HG02884 (cell line): Measurements from ENCODE around the gene PLA2G4B.

Experiments
- ATAC-seq: cut with Tn5 transposase; IDR thresholded peaks from one replicate; pipeline ENCODE4 v1.9.1; 2021; ENCODE audit warnings: mild to moderate bottlenecking, moderate library complexity; ENCODE audit not compliant: unreplicated experiment

Gene PLA2G4B

GRCh38 chr15:41809121-41809520, 29.5 kb upstream of the PLA2G4B start:
- no peak for ATAC-seq

GRCh38 chr15:41809526-41810220, 29.0 kb upstream of the PLA2G4B start:
- no peak for ATAC-seq

- ATAC-seq, result no peak
These were observed 27.8 kb upstream of the PLA2G4B start for GRCh38 chr15:41810651-41811431.

DNA sequence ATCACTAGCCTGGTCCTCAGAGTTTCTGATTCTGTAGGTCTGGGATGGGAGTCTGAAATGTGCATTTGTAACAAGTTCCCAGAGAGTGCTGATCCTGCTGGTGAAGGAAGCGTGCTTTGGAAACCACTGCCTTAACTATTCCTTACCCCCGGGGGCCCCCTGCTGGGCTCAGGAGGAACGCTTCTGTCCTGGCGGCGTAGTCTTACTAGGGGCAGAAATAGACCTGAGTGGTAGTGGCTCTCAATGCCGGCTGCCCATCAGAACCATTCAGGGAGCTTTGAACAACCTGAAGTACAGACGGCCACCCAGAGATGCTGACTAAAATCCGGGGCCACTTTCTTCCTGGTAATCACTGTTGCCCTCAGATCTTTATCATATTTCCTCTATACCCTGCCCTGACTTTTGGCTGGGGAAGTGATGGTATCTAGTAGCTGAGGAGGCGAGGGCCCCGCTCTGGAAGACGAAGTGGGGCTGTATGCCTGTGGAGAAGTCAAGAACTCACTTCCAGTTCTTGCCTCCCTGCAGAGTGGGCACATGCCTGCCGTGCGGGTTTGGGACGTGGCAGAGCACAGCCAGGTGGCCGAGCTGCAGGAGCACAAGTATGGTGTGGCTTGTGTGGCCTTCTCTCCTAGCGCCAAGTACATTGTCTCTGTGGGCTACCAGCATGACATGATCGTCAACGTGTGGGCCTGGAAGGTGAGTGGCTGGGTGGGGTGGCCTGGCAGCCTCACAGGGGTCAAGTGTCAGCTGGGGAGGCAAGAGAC, 27.0 kb upstream of the PLA2G4B start:
- ATAC-seq, result no peak

DNA sequence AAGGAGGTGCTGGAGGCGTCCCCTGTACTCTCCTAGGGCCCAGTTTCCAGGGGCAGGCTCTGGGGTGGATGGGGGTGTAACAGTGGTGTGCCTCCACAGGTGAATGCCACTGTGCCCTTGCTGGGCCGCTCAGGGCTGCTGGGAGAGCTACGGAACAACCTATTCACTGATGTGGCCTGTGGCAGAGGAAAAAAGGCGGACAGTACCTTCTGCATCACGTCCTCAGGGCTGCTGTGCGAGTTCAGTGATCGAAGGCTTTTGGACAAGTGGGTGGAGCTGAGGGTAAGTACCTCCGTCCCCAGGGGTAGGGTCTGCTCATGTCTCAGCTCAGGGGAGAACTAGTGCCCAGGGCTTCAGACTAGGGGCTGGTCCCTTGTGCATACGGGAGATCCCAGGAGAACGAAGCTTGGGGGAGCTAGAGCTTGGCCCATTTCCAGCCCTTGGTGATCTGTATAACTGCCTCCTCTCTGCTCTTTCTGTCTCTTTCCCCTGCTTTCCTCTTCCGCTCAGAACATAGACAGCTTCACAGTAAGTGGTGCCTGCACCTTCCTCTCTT, 25.7 kb upstream of the PLA2G4B start:
- ATAC-seq, result no peak

DNA sequence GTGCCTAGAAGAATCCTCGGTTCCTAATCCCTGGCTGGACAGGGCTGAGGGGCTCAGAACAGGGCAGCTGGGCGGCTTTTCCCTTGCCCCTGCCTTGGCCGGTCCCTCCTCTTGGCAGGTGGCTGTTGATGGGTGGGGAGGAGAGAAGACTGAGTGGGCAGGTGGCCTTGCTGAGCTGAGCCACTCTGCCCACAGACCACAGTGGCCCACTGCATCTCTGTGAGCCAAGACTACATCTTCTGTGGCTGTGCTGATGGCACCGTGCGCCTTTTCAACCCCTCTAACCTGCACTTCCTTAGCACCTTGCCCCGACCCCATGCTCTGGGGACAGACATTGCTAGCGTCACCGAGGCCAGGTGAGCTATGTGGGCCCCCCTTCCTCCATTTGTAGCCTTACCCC, 25.2 kb upstream of the PLA2G4B start:
- ATAC-seq, result no peak

GRCh38 chr15:41814534-41814933, 24.1 kb upstream of the PLA2G4B start:
- no peak for ATAC-seq

GRCh38 chr15:41816788-41817187, 21.9 kb upstream of the PLA2G4B start:
- no peak for ATAC-seq

DNA sequence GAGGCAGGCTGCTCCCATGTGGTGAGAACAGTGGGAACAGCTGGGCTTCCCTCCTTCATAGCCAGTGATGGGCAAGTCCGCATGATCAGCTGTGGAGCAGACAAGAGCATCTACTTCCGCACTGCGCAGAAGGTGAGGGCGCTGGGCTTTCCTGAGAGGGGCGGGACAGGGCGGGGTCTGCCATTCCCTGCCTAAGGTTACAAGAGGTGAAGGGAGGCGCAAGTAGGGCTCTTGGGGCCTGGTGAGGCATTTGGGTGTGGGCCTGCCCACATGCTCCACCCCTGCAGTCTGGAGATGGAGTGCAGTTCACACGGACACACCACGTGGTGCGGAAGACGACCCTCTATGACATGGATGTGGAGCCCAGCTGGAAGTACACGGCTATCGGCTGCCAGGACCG, 21.3 kb upstream of the PLA2G4B start:
- ATAC-seq, result no peak

DNA sequence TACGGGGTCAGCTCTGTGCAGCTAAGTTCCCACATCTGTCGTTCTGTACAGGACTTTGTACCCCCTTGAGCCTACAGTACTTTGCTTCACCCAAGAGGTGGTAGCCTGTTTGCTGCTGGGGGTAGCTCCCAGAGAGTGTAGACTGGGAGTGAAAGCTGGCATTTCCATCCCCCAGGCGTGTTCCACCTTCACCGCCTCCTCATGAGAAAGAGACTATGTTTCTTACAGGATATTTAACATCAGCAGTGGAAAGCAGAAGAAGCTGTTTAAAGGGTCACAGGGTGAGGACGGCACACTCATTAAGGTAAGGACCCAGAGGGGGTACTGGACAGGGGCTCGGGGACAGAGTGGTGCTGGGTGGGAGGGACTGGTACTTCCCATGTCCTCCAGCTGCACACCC, 20.9 kb upstream of the PLA2G4B start:
- no peak for ATAC-seq

DNA sequence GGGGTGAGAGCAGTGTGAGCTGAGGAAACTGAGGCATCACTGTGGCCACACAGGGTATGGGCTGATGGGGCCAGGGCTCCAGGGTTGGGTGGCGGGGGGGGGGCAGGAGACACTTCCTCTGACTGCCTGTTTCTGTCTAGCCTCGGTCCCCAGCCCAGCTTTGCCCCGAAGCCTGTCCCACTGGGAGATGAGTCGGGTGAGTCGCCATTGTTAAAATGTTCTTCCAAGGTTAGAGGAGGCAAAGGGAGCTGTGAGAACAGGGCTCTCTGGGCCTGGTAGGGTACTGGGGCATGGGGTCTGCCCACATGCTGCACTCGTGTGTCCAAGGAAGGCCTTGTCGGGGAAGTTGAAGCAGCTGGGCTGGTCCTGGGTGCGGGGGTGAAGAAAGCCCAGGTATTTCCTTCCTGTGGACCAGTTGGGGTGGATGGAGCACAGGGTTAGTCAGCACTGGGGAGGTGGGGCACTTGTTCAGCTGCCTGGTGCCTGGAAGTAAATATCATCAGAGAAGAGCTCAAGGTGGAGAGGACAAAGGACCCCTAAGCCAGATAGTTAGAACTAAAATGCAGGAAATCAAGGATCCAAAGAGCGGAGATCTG, 19.1 kb upstream of the PLA2G4B start:
- no peak for ATAC-seq

DNA sequence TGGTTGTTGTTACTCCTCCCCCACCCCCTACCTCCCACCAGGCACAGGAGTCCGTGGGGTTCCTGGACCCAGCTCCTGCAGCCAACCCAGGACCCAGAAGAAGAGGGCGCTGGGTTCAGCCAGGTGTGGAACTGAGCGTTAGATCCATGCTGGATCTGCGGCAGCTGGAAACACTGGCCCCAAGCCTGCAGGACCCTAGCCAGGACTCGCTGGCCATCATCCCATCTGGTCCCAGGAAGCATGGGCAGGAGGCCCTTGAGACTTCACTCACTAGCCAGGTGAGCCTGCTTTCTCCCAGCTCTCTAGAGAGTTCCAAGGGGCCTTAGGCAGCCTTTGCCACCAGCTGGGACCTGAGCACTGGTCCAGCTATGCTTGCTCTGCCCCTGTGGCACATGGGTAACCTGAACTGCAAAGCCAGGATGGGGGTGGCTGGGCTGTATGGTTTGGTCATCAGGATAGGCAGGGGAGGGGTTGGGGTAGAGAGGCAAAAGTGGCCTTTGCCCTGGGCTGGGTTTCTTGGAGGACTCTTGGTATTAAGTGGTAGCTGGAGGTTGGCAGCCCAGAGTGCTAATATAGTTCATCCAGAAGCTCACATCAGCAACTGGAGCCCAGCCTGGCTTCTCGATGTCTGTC, 17.7 kb upstream of the PLA2G4B start:
- ATAC-seq, result no peak

DNA sequence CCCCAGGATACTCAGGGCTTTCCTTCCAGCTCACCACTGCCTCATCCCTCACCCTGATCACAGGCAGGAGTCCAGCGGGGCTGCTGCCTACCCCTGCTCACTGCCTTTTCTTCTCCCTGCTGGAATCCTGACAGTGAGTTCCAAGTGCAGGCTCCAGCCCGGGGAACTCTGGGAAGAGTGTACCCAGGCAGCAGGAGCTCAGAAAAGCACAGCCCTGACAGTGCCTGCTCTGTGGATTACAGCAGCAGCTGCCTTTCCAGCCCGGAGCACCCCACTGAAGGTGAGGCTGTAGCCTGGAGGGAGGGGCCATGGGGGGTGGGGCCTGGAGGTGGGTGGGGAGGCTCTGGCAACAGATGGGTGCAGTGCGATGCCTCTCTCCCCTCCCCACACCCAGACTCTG, 16.8 kb upstream of the PLA2G4B start:
- ATAC-seq, result no peak

GRCh38 chr15:41822471-41822870, 16.2 kb upstream of the PLA2G4B start:
- ATAC-seq, result no peak

- no peak for ATAC-seq
These were observed 15.7 kb upstream of the PLA2G4B start for GRCh38 chr15:41822957-41823356.

DNA sequence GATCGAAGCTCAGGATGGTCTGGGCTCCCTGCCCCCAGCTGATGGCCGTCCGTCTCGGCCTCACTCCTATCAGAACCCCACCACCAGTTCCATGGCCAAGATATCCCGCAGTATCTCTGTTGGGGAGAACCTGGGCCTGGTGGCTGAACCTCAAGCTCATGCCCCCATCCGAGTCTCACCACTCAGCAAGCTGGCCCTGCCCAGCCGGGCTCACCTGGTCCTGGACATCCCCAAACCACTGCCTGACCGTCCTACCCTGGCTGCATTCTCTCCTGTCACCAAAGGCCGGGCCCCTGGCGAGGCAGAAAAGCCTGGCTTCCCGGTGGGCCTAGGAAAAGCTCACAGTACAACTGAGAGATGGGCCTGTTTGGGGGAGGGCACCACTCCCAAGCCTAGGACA, 15.1 kb upstream of the PLA2G4B start:
- ATAC-seq, result no peak

- ATAC-seq, result no peak
These were observed 14.4 kb upstream of the PLA2G4B start for GRCh38 chr15:41824062-41824745.

DNA sequence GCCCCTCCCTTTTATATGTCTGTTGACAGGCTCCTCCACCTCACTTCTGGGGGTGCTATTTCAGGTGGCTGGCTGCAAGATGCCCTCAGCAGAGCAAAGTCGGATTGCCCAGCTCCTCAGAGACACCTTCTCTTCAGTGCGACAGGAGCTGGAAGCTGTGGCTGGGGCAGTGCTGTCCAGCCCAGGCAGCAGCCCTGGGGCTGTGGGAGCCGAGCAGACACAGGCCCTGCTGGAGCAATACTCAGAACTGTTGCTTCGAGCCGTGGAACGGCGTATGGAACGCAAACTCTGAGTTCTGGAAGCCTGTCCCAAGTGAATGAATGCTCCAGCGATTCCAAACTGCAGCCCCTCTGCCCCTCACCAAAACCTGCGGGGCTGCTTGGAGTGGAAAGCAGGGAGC, 13.5 kb upstream of the PLA2G4B start:
- ATAC-seq, result no peak

GRCh38 chr15:41825572-41826535, 12.8 kb upstream of the PLA2G4B start:
- ATAC-seq, result no peak
